ENCODE measurements around the gene SPOCK1.

DNA sequence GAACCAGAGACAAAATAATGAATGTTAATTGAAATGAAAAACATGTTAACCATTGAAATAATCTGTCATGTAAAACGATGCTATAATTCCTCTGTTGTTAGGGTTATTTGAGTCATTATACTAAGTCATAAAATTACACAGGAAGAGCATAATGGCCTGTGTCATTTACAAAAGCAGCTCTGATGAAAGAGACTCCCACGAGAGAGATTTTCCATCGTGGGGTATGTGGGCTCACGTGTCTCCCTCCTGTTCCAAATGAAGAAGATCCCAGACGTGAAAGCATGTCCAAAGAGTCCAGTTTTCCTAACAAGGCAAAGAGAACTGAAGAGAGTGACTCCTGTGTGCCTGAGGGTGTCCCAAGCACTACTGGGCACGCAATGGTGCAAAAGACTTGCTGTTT, 379.8 kb downstream of the SPOCK1 start:
- no peak for TF ChIP-seq FOXM1 (IDR thresholded peaks at IDR 0.05; ENCODE audit: borderline replicate concordance)
- TF ChIP-seq BHLHE40 (IDR thresholded peaks at IDR 0.05; ENCODE audit: borderline replicate concordance): no peak
- no peak for TF ChIP-seq FOXA1 (IDR thresholded peaks at IDR 0.05)
- TF ChIP-seq ELF4 (IDR thresholded peaks at IDR 0.05): no peak
- TF ChIP-seq L3MBTL2 (conservative IDR thresholded peaks at IDR 0.05): no peak
- no peak for TF ChIP-seq CTBP1 (IDR thresholded peaks at IDR 0.05; ENCODE audit: borderline replicate concordance)
- TF ChIP-seq ARNT (IDR thresholded peaks at IDR 0.05): no peak
- TF ChIP-seq FOXK2 (IDR thresholded peaks at IDR 0.05): no peak
- TF ChIP-seq LEF1 (IDR thresholded peaks at IDR 0.05; ENCODE audit: borderline replicate concordance): no peak
- TF ChIP-seq ZNF384 (IDR thresholded peaks at IDR 0.05): no peak

Data from HEK293T (cell line).